ENCODE measurements around the gene H6PD.

DNA sequence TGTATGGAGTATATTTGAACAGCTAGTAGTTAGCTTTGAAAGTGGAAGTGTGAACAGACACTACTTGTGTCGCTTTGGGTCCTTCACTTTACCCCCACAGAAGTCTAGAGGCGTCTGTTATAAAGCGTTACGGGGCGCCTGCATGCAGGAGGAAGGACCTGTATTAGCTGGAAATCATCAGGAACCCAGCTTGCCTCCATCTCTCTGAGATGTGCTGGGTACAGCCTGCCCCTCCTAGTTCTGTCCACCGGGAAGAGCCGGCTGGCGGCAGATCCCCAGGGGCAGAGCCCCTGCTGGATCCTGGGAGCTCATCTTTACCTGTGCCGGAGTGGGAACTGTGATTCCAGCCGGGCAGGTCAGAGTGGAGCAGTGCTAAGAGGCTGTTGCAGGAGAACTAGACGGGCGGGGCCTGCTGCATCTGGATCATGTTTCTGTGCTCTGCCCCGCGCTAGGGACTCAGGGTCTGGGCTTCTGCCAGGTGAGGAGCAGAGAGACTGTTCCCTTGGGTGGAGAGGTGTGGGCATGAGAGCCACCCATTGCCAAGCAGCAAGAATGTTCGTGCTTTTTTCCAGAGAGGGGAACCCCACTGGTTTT, 35.8 kb downstream of the H6PD start:
- TF ChIP-seq ZFP30 (CRISPR knock-in tag; IDR thresholded peaks at IDR 0.05): no peak
- TF ChIP-seq ARNTL (CRISPR knock-in tag; IDR thresholded peaks at IDR 0.05; ENCODE audit: borderline replicate concordance, low read depth): no peak
- TF ChIP-seq ZNF8 (CRISPR knock-in tag; IDR thresholded peaks at IDR 0.05): no peak
- TF ChIP-seq, protein P1, sequence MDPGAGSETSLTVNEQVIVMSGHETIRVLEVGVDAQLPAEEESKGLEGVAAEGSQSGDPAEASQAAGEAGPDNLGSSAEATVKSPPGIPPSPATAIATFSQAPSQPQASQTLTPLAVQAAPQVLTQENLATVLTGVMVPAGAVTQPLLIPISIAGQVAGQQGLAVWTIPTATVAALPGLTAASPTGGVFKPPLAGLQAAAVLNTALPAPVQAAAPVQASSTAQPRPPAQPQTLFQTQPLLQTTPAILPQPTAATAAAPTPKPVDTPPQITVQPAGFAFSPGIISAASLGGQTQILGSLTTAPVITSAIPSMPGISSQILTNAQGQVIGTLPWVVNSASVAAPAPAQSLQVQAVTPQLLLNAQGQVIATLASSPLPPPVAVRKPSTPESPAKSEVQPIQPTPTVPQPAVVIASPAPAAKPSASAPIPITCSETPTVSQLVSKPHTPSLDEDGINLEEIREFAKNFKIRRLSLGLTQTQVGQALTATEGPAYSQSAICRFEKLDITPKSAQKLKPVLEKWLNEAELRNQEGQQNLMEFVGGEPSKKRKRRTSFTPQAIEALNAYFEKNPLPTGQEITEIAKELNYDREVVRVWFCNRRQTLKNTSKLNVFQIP (CRISPR knock-in tag; IDR thresholded peaks at IDR 0.05; ENCODE audit: borderline replicate concordance, low read depth): no peak
- TF ChIP-seq OSR1 (CRISPR knock-in tag; IDR thresholded peaks at IDR 0.05): no peak
- no peak for TF ChIP-seq CSDC2 (CRISPR knock-in tag; IDR thresholded peaks at IDR 0.05)
- no peak for TF ChIP-seq SNAI2 (CRISPR knock-in tag; IDR thresholded peaks at IDR 0.05)
- TF ChIP-seq ESRRG (CRISPR knock-in tag; IDR thresholded peaks at IDR 0.05): no peak
- no peak for TF ChIP-seq ZNF70 (CRISPR knock-in tag; IDR thresholded peaks at IDR 0.05)
- TF ChIP-seq, protein P2, sequence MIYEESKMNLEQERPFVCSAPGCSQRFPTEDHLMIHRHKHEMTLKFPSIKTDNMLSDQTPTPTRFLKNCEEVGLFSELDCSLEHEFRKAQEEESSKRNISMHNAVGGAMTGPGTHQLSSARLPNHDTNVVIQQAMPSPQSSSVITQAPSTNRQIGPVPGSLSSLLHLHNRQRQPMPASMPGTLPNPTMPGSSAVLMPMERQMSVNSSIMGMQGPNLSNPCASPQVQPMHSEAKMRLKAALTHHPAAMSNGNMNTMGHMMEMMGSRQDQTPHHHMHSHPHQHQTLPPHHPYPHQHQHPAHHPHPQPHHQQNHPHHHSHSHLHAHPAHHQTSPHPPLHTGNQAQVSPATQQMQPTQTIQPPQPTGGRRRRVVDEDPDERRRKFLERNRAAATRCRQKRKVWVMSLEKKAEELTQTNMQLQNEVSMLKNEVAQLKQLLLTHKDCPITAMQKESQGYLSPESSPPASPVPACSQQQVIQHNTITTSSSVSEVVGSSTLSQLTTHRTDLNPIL (CRISPR knock-in tag; IDR thresholded peaks at IDR 0.05; ENCODE audit: low read depth): no peak
- TF ChIP-seq, protein P3, sequence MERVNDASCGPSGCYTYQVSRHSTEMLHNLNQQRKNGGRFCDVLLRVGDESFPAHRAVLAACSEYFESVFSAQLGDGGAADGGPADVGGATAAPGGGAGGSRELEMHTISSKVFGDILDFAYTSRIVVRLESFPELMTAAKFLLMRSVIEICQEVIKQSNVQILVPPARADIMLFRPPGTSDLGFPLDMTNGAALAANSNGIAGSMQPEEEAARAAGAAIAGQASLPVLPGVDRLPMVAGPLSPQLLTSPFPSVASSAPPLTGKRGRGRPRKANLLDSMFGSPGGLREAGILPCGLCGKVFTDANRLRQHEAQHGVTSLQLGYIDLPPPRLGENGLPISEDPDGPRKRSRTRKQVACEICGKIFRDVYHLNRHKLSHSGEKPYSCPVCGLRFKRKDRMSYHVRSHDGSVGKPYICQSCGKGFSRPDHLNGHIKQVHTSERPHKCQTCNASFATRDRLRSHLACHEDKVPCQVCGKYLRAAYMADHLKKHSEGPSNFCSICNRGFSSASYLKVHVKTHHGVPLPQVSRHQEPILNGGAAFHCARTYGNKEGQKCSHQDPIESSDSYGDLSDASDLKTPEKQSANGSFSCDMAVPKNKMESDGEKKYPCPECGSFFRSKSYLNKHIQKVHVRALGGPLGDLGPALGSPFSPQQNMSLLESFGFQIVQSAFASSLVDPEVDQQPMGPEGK (CRISPR knock-in tag; IDR thresholded peaks at IDR 0.05; ENCODE audit: borderline replicate concordance): no peak
- TF ChIP-seq ISL1 (CRISPR knock-in tag; IDR thresholded peaks at IDR 0.05): no peak
- TF ChIP-seq PPARA (CRISPR knock-in tag; IDR thresholded peaks at IDR 0.05; ENCODE audit: borderline replicate concordance): no peak
- TF ChIP-seq RARB (CRISPR knock-in tag; IDR thresholded peaks at IDR 0.05): no peak

Measured in SK-N-SH treated with all-trans-retinoic acid at 6 μM for 48 hours (cell line).